Endothelial cell of umbilical vein (primary cell): ENCODE data around the gene MYO1E. TPM values are rescaled to one million over a fixed set of nuclear protein-coding genes. Genes with fewer than 3 reads are reported as not detected.

ENCODE experiments used
- BruUV-seq: library from RNA; stranded (reverse); fragments of 400-500 nt; replicated peaks from 2 replicates; lab custom pipeline; 2021; lab: Mats Ljungman, UMichigan
- CTCF ChIA-PET: fragments of 300-600, 350-600 bp; sonication (Branson Sonifier 250); formaldehyde crosslinking; loops from one replicate; lab custom pipeline; 2021; ENCODE audit warnings: antibody characterized with exemption, inconsistent platforms; lab: Charles Lee
- POLR2A ChIA-PET: fragments of 300-600, 350-600 bp; sonication (Branson Sonifier 250); formaldehyde crosslinking; loops from one replicate; lab custom pipeline; 2021; ENCODE audit warnings: antibody characterized with exemption, inconsistent platforms; lab: Charles Lee
- DNase-seq: peaks from one replicate; pipeline ENCODE4 v3.0.0-alpha.2; 2011; ENCODE audit warnings: low read depth, low spot score
- FAIRE-seq: peaks from 2 replicates; lab custom pipeline; 2011; peaks lifted over from hg19 to GRCh38; lab: Jason Lieb, UNC
- H2AFZ ChIP-seq: 2 replicates; pipeline ENCODE4 v1.6.0; 2012; ENCODE audit warnings: low read depth, low read length, control low read depth, inconsistent platforms
- H3K27ac ChIP-seq: 2 replicates; pipeline ENCODE4 v1.5.1; 2011; ENCODE audit warnings: low read depth, mild to moderate bottlenecking, control low read depth, low read length, moderate library complexity; ENCODE audit not compliant: insufficient read depth
- H3K27me3 ChIP-seq, 2 experiments: 2 replicates each; pipeline versions ENCODE4 v1.6.0 to v1.6.1; 2011; ENCODE audit warnings: low read length in 2 of 2, mixed read lengths in 1 of 2; ENCODE audit not compliant: control insufficient read depth in 2 of 2, insufficient read depth in 2 of 2
- H3K36me3 ChIP-seq, 2 experiments: 2 replicates in 1 of 2; 3 replicates in 1 of 2; pipeline ENCODE4 v1.5.1; 2011; ENCODE audit warnings: low read length in 2 of 2, mild to moderate bottlenecking in 1 of 2, moderate library complexity in 1 of 2; ENCODE audit not compliant: control insufficient read depth in 2 of 2, insufficient read depth in 2 of 2; ENCODE audit errors: extremely low read depth in 1 of 2
- H3K4me1 ChIP-seq: 3 replicates; pipeline ENCODE4 v1.5.1; 2011; ENCODE audit warnings: mild to moderate bottlenecking, low read length; ENCODE audit not compliant: control insufficient read depth, insufficient read depth; ENCODE audit errors: extremely low read depth
- H3K4me2 ChIP-seq: 2 replicates; pipeline ENCODE4 v1.6.1; 2011; ENCODE audit warnings: low read length, control low read depth, mixed read lengths; ENCODE audit not compliant: insufficient read depth
- H3K4me3 ChIP-seq, 3 experiments: fragments of 200-600 bp in 1 of 3; sonication (generic), shearing (Covaris generic) in 1 of 3; replicated peaks in 1 of 3; 2 replicates each; pipeline ENCODE4 v1.5.1; 2011 to 2016; ENCODE audit warnings: control low read depth in 3 of 3, low read length in 3 of 3, mild to moderate bottlenecking in 2 of 3, inconsistent platforms in 1 of 3, low read depth in 1 of 3, moderate library complexity in 1 of 3; ENCODE audit not compliant: insufficient read depth in 1 of 3
- H3K79me2 ChIP-seq: 2 replicates; pipeline ENCODE4 v1.6.0; 2012; ENCODE audit warnings: low read length, inconsistent platforms; ENCODE audit not compliant: control insufficient read depth, insufficient read depth
- H3K9ac ChIP-seq: replicated peaks from 2 replicates; pipeline ENCODE3; 2011; ENCODE audit warnings: low read length, control low read depth; ENCODE audit not compliant: insufficient read depth; ENCODE audit errors: extremely low read depth
- H3K9me1 ChIP-seq: replicated peaks from 3 replicates; pipeline ENCODE4 v1.6.0; 2011; ENCODE audit warnings: mild to moderate bottlenecking, low read length; ENCODE audit not compliant: control insufficient read depth, insufficient read depth; ENCODE audit errors: extremely low read depth
- H3K9me3 ChIP-seq: replicated peaks from 2 replicates; pipeline ENCODE4 v1.5.1; 2012; ENCODE audit warnings: low read length, inconsistent platforms; ENCODE audit not compliant: control insufficient read depth, insufficient read depth
- H4K20me1 ChIP-seq: replicated peaks from 2 replicates; pipeline ENCODE3; 2011; ENCODE audit warnings: mild to moderate bottlenecking, low read length; ENCODE audit not compliant: control insufficient read depth, insufficient read depth; ENCODE audit errors: extremely low read depth
- EZH2 ChIP-seq: IDR thresholded peaks from 2 replicates; pipeline ENCODE4 v1.6.1; 2012; ENCODE audit warnings: borderline replicate concordance, low read depth, mild to moderate bottlenecking, moderate library complexity, low read length, inconsistent platforms; ENCODE audit not compliant: severe bottlenecking
- FOS ChIP-seq: IDR thresholded peaks from 2 replicates; pipeline ENCODE4 v1.6.1; 2011; ENCODE audit warnings: mild to moderate bottlenecking, low read length, moderate library complexity, borderline replicate concordance; ENCODE audit not compliant: insufficient read depth
- GATA2 ChIP-seq: IDR thresholded peaks from 2 replicates; pipeline ENCODE4 v1.7.0; 2011; ENCODE audit warnings: low read depth, mild to moderate bottlenecking, moderate library complexity, mixed read lengths, low read length; ENCODE audit not compliant: insufficient read length, insufficient read depth
- MYC ChIP-seq: IDR thresholded peaks from one replicate; pipeline ENCODE4 v1.6.1; 2011; ENCODE audit warnings: mild to moderate bottlenecking, low read depth, low read length
- POLR2A ChIP-seq: IDR thresholded peaks from 2 replicates; pipeline ENCODE4 v1.6.1; 2012; ENCODE audit warnings: low read depth, mild to moderate bottlenecking, control low read depth, low read length
- POLR2AphosphoS5 ChIP-seq: IDR thresholded peaks from 2 replicates; pipeline ENCODE4 v1.6.1; 2012; ENCODE audit warnings: low read depth, mild to moderate bottlenecking, control low read depth, low read length, moderate library complexity; ENCODE audit not compliant: insufficient read depth
- dilution Hi-C: fragments of 300-500 bp; cut with MboI; formaldehyde crosslinking; loops from one replicate; pipeline ENCODE4 v1.15.0; 2019; ENCODE audit warnings: low sequenced_read_pairs; ENCODE audit not compliant: extremely low pct_ligation_motif_present
- intact Hi-C: fragments of 100-400 bp; cut with micrococcal nuclease; formaldehyde crosslinking; loops from one replicate; pipeline ENCODE4 v1.10.0; 2022
- polyA plus RNA-seq, 4 experiments: library from polyadenylated mRNA; depleted of rRNA in 3 of 4; stranded (reverse) in 3 of 4; unstranded in 1 of 4; fragments of >200 nt; gene quantifications; 2 replicates each; pipeline versions ENCODE4 v1.2.1 to v1.2.3, GENCODE V29; 2011 to 2012; ENCODE audit warnings: missing spikeins in 1 of 4
- total RNA-seq: library from RNA; stranded (reverse); gene quantifications from 2 replicates; pipeline ENCODE4 v1.2.3, GENCODE V29; 2021
- TF ChIP-seq, protein P1 (sequence below): IDR thresholded peaks from 2 replicates; pipeline ENCODE4 v1.6.1; 2011; ENCODE audit not compliant: insufficient read depth, insufficient read length

Gene MYO1E
- total and polyA plus RNA-seq, 2 donors (not counting 3 experiments of a cell fraction or from before 2014, with no cell fraction given) = 31.6 to 218 TPM

- Histone ChIP-seq H2AFZ (no peak overlapping the region), H3K79me2 (peaks cover 53% of the 10 kb centered on the region), H3K4me2 (no peak overlapping the region), H3K9ac (no peak overlapping the region), H3K27me3 (no peaks in the 10 kb centered on the region), H3K9me3 (no peaks in the 10 kb centered on the region), H3K36me3 (no peaks in the 10 kb centered on the region), H4K20me1 (no peaks in the 10 kb centered on the region), H3K9me1 (no peaks in the 10 kb centered on the region), H3K4me1 (peaks cover 24% of the 10 kb centered on the region), H3K27ac (no peak overlapping the region), H3K4me3 (no peak overlapping the region)
- FAIRE-seq (no peak), DNase-seq (no peak)
- intact Hi-C loops = no loop called here
- ChIA-PET CTCF (interaction anchor here (0.7 kb wide), 1 partner anchor 202 kb away, joined by 3 read pairs; no protein-coding TSS in a partner anchor), POLR2A (no interaction called here)
- dilution Hi-C loops = no loop called here
- no TSS peak for BruUV-seq
- TF ChIP-seq GATA2 (no peak), MYC (no peak), FOS (no peak), POLR2A (no peak), POLR2AphosphoS5 (no peak), EZH2 (no peak)
- TF ChIP-seq, protein P1, sequence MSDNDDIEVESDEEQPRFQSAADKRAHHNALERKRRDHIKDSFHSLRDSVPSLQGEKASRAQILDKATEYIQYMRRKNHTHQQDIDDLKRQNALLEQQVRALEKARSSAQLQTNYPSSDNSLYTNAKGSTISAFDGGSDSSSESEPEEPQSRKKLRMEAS = no peak
Observed at GRCh38 chr15:59276225-59277178, 96.2 kb downstream of the MYO1E start.
